ENCODE measurements around the gene BTBD9.
"Not testable (repeated sequence)": the region's sequence is repeated elsewhere in the genome, so short reads cannot be mapped to it uniquely, and the experiment has no call there.

Gene BTBD9

GRCh38 chr6:38648629-38649028 is 8.9 kb upstream of the BTBD9 start:
- DNase-seq, result no peak

- no peak for DNase-seq
These were observed 6.6 kb upstream of the BTBD9 start for GRCh38 chr6:38646166-38646878.

- DNase-seq, result no peak
These were observed 5.2 kb upstream of the BTBD9 start for GRCh38 chr6:38644951-38645350.

GRCh38 chr6:38640216-38640909 is 634 bp upstream of the BTBD9 start:
- DNase-seq, result no peak

GRCh38 chr6:38638941-38639497 is 710 bp downstream of the BTBD9 start:
- peak; percentile 9 for DNase-seq

- DNase-seq, result no peak
These were observed 2.0 kb downstream of the BTBD9 start for GRCh38 chr6:38637756-38638155.

GRCh38 chr6:38636027-38636426 is 3.7 kb downstream of the BTBD9 start:
- DNase-seq, result no peak

GRCh38 chr6:38634518-38634917 is 5.2 kb downstream of the BTBD9 start:
- no peak for DNase-seq

GRCh38 chr6:38632490-38632889 is 7.2 kb downstream of the BTBD9 start:
- no peak for DNase-seq

GRCh38 chr6:38631186-38631783 is 8.4 kb downstream of the BTBD9 start:
- no peak for DNase-seq

GRCh38 chr6:38625217-38625616 is 14.5 kb downstream of the BTBD9 start:
- no peak for DNase-seq

- DNase-seq, result not testable (repeated sequence)
These were observed 20.4 kb downstream of the BTBD9 start for GRCh38 chr6:38619342-38619741.

GRCh38 chr6:38618301-38618700 is 21.4 kb downstream of the BTBD9 start:
- not testable (repeated sequence) for DNase-seq

- DNase-seq, result no peak
These were observed 21.9 kb downstream of the BTBD9 start for GRCh38 chr6:38617856-38618255.

GRCh38 chr6:38612143-38612965 is 27.4 kb downstream of the BTBD9 start:
- no peak for DNase-seq

GRCh38 chr6:38610050-38610625 is 29.6 kb downstream of the BTBD9 start:
- DNase-seq, result no peak

GRCh38 chr6:38604700-38605099 is 35.0 kb downstream of the BTBD9 start:
- DNase-seq, result no peak

GRCh38 chr6:38603966-38604365 is 35.8 kb downstream of the BTBD9 start:
- no peak for DNase-seq

- DNase-seq, result no peak
These were observed 36.2 kb downstream of the BTBD9 start for GRCh38 chr6:38603496-38603895.

GRCh38 chr6:38599966-38600550 is 39.7 kb downstream of the BTBD9 start:
- no peak for DNase-seq

- DNase-seq, result no peak
These were observed 40.5 kb downstream of the BTBD9 start for GRCh38 chr6:38599261-38599660.

- DNase-seq, result no peak
These were observed 45.6 kb downstream of the BTBD9 start for GRCh38 chr6:38593998-38594665.
